CD8-positive, alpha-beta memory T cell (primary cell): Measurements from ENCODE around the gene PID1. TPM values are rescaled to one million over a fixed set of nuclear protein-coding genes. Genes with fewer than 3 reads are reported as not detected.

ENCODE experiments used
- CTCF ChIA-PET: fragments of 350-600 bp; sonication (Branson Sonifier 250); formaldehyde crosslinking; loops from one replicate; lab custom pipeline; 2021; ENCODE audit warnings: antibody characterized with exemption; lab: Charles Lee
- POLR2A ChIA-PET: fragments of 350-600 bp; sonication (Branson Sonifier 250); formaldehyde crosslinking; loops from one replicate; lab custom pipeline; 2021; ENCODE audit warnings: antibody characterized with exemption; lab: Charles Lee
- DNase-seq, 5 donors: peaks; one replicate each; pipeline versions ENCODE4 v3.0.0 to v3.0.0-alpha.2; 2020 to 2022; ENCODE audit warnings: mixed read lengths in 1 of 5
- H3K27ac ChIP-seq: one replicate; pipeline ENCODE4 v1.7.0; 2013; ENCODE audit warnings: low read depth, mild to moderate bottlenecking, low read length, moderate library complexity
- H3K27me3 ChIP-seq: 2 replicates; pipeline ENCODE4 v1.7.0; 2013; ENCODE audit warnings: low read length, mild to moderate bottlenecking; ENCODE audit not compliant: insufficient read depth, poor library complexity, severe bottlenecking
- H3K36me3 ChIP-seq: 2 replicates; pipeline ENCODE4 v1.7.0; 2013; ENCODE audit warnings: mild to moderate bottlenecking, low read length, moderate library complexity; ENCODE audit not compliant: insufficient read depth
- H3K4me1 ChIP-seq: 2 replicates; pipeline ENCODE4 v1.7.0; 2013; ENCODE audit warnings: mild to moderate bottlenecking, low read length, moderate library complexity; ENCODE audit not compliant: insufficient read depth
- H3K4me3 ChIP-seq: 2 replicates; pipeline ENCODE4 v1.7.0; 2013; ENCODE audit warnings: mild to moderate bottlenecking, low read length
- H3K9me3 ChIP-seq: 2 replicates; pipeline ENCODE4 v1.7.0; 2013; ENCODE audit warnings: mild to moderate bottlenecking, low read length
- H3K27ac Mint-ChIP-seq, 8 donors: one replicate each; pipeline ENCODE4 v1.8.0; 2020 to 2021; ENCODE audit warnings: mixed read lengths in 8 of 8, mild to moderate bottlenecking in 6 of 8, inconsistent platforms in 3 of 8, moderate library complexity in 3 of 8
- H3K27me3 Mint-ChIP-seq, 2 donors: one replicate each; pipeline ENCODE4 v1.8.0; 2020 to 2021; ENCODE audit warnings: mixed read lengths in 2 of 2, mild to moderate bottlenecking in 1 of 2, moderate library complexity in 1 of 2
- H3K36me3 Mint-ChIP-seq, 3 donors: one replicate each; pipeline ENCODE4 v1.8.0; 2020 to 2021; ENCODE audit warnings: mixed read lengths in 3 of 3, inconsistent platforms in 1 of 3, mild to moderate bottlenecking in 1 of 3
- H3K4me1 Mint-ChIP-seq, 3 donors: one replicate each; pipeline ENCODE4 v1.8.0; 2020 to 2021; ENCODE audit warnings: mixed read lengths in 3 of 3, inconsistent platforms in 1 of 3, mild to moderate bottlenecking in 1 of 3
- H3K4me3 Mint-ChIP-seq, 7 donors: one replicate each; pipeline ENCODE4 v1.8.0; 2020 to 2021; ENCODE audit warnings: mixed read lengths in 7 of 7, mild to moderate bottlenecking in 6 of 7, moderate library complexity in 4 of 7, inconsistent platforms in 2 of 7
- H3K9me3 Mint-ChIP-seq, 5 donors: one replicate each; pipeline ENCODE4 v1.8.0; 2020 to 2022; ENCODE audit warnings: mixed read lengths in 5 of 5, mild to moderate bottlenecking in 3 of 5, moderate library complexity in 2 of 5, inconsistent platforms in 1 of 5
- polyA plus RNA-seq: library from polyadenylated mRNA; unstranded; fragments of 300-500 nt; fragmentation: Illumina TruSeq; gene quantifications from one replicate; pipeline ENCODE4 v1.2.3, GENCODE V29; 2021
- total RNA-seq, 2 experiments: library from RNA; stranded (reverse); gene quantifications; one replicate each; pipeline ENCODE4 v1.2.3, GENCODE V29; 2021

Gene PID1
- total and polyA plus RNA-seq, 3 experiments from 2014 or later: not detected

DNA sequence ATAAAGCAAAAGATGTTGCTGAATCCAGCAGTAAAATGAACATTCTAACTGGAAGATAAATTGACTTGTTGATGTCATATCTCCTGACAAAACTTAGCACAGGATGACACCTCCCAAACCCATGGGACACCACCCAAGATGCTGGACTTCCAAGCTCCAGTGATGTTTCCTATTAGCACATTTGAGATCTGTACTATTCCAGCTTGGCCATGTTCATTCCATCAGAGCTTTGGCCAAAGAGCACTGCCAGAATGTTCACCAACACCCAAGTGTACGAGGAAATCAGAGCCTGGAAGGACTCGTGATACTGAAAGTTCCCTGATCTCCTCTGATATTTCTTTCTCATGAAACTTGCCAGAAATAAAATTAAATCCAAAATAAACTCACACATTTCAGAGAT, 44.7 kb downstream of the PID1 start:
- H3K9me3 Mint-ChIP-seq: peaks cover 0 to 17% (median 2%) of the 10 kb centered on the region in 5 donors
- H3K4me1 Mint-ChIP-seq: no peaks in the 10 kb centered on the region
- H3K27me3 Mint-ChIP-seq: no peaks in the 10 kb centered on the region
- H3K4me1 ChIP-seq: no peaks in the 10 kb centered on the region
- POLR2A ChIA-PET: no interaction called here
- no peak for DNase-seq
- no peak overlapping the region for H3K27ac ChIP-seq
- H3K27me3 ChIP-seq: no peaks in the 10 kb centered on the region
- H3K36me3 Mint-ChIP-seq: no peaks in the 10 kb centered on the region
- CTCF ChIA-PET: no interaction called here
- no peaks in the 10 kb centered on the region for H3K36me3 ChIP-seq
- H3K4me3 ChIP-seq: no peak overlapping the region
- H3K27ac Mint-ChIP-seq: no peak overlapping the region
- H3K9me3 ChIP-seq: no peaks in the 10 kb centered on the region
- no peak overlapping the region for H3K4me3 Mint-ChIP-seq

DNA sequence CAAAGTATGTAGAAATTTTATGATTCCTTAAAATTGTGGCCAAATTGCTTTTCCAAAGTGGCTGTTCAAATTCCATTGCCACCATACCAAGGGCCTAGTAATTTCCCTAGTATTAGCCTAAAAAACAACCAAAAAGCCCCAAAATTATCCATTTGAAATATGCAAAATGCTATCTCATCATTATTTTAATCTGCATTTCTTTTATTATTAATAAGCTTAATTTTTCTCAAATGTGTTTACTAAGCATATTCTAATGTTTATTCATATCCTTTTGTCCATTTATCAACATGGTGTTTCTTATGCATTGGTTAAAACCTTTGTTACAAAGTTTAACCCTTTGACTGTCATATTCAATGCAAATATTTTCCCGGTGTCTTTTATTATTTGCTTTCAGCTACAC, 48.0 kb downstream of the PID1 start:
- H3K27me3 Mint-ChIP-seq: no peaks in the 10 kb centered on the region

DNA sequence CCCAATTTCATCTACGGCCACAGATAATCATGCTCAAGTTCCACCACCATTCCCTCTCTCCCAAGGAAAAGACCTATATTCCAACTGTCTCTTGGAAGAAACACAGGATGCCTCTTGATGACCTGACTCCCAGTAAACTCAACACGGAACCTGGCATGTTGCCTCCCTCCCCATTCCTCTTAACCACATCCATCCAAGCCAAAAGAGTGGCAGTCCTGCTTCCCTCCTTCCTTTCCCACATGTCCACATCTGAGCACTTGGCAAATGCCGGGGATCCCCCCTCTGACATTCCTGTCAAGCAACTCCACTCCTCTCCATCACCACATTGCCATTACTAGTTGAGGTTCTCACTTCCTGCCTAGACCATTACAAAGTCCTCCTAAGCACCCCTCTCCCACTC, 49.4 kb downstream of the PID1 start:
- no peaks in the 10 kb centered on the region for H3K27me3 ChIP-seq

More for the DNA sequence above, 48.0 kb downstream of the PID1 start:
- Histone ChIP-seq H3K27me3 (no peaks in the 10 kb centered on the region), H3K36me3 (no peaks in the 10 kb centered on the region), H3K4me1 (no peaks in the 10 kb centered on the region), H3K4me3 (no peak overlapping the region), H3K27ac (no peak overlapping the region), H3K9me3 (no peaks in the 10 kb centered on the region)
- Mint-ChIP-seq H3K4me1 (no peaks in the 10 kb centered on the region), H3K27ac (no peak overlapping the region), H3K9me3 (peaks cover 0 to 17% (median 5%) of the 10 kb centered on the region in 5 donors), H3K36me3 (no peaks in the 10 kb centered on the region), H3K4me3 (no peak overlapping the region)
- ChIA-PET POLR2A (no interaction called here), CTCF (no interaction called here)
- DNase-seq: no peak

GRCh38 chr2:229220254-229220653, 50.8 kb downstream of the PID1 start:
- no peak for DNase-seq
- ChIA-PET CTCF (no interaction called here), POLR2A (no interaction called here)
- no peaks in the 10 kb centered on the region for H3K9me3 ChIP-seq
- no peak overlapping the region for H3K4me3 Mint-ChIP-seq
- H3K9me3 Mint-ChIP-seq: peaks cover 0 to 13% (median 5%) of the 10 kb centered on the region in 5 donors
- no peaks in the 10 kb centered on the region for H3K36me3 ChIP-seq
- H3K27ac Mint-ChIP-seq: no peak overlapping the region
- no peaks in the 10 kb centered on the region for H3K4me1 Mint-ChIP-seq
- no peaks in the 10 kb centered on the region for H3K27me3 Mint-ChIP-seq
- H3K4me1 ChIP-seq: no peaks in the 10 kb centered on the region
- no peaks in the 10 kb centered on the region for H3K36me3 Mint-ChIP-seq
- H3K27me3 ChIP-seq: no peaks in the 10 kb centered on the region
- no peak overlapping the region for H3K27ac ChIP-seq
- H3K4me3 ChIP-seq: no peak overlapping the region

More for the DNA sequence above, 49.4 kb downstream of the PID1 start:
- H3K36me3 ChIP-seq: no peaks in the 10 kb centered on the region
- no peak overlapping the region for H3K4me3 ChIP-seq
- Mint-ChIP-seq H3K36me3 (no peaks in the 10 kb centered on the region), H3K4me1 (no peaks in the 10 kb centered on the region), H3K4me3 (no peak overlapping the region), H3K9me3 (peaks cover 0 to 14% (median 5%) of the 10 kb centered on the region in 5 donors), H3K27ac (no peak overlapping the region), H3K27me3 (no peaks in the 10 kb centered on the region)
- no peaks in the 10 kb centered on the region for H3K4me1 ChIP-seq
- no peaks in the 10 kb centered on the region for H3K9me3 ChIP-seq
- H3K27ac ChIP-seq: no peak overlapping the region
- DNase-seq: no peak
- ChIA-PET POLR2A (no interaction called here), CTCF (no interaction called here)

DNA sequence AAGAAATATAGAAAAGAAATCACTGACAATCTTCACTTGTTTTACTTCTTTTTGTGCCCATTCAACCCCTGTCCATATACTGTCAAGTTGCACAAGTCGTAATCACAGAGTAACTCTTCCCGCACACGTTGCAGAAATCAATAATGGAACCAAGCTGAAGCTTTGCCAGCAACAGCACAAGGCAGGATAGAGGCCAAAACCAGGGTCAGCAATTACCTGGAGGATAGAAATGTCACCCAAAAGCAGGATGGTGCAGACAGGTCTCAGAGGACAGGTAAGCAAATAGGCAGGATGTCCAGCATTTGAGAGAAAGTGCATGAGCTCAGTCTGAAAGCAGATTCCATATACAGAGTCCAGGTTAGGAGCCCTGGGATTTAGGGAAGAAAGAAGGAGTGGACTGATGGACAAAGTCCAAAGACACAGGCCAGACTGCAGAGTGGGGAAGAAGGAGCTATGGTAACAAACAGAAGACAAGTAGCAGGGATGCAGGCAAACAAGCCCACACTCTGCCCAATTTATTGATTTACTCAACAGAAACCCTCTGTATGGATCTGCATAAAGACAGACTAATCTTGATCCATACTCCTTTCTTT, 52.7 kb downstream of the PID1 start:
- H3K4me3 ChIP-seq: no peak overlapping the region
- ChIA-PET CTCF (no interaction called here), POLR2A (no interaction called here)
- peaks cover 0 to 10% (median 5%) of the 10 kb centered on the region in 5 donors for H3K9me3 Mint-ChIP-seq
- no peak overlapping the region for H3K27ac Mint-ChIP-seq
- H3K36me3 ChIP-seq: no peaks in the 10 kb centered on the region
- no peaks in the 10 kb centered on the region for H3K27me3 ChIP-seq
- H3K36me3 Mint-ChIP-seq: no peaks in the 10 kb centered on the region
- no peaks in the 10 kb centered on the region for H3K9me3 ChIP-seq
- no peaks in the 10 kb centered on the region for H3K4me1 ChIP-seq
- H3K4me3 Mint-ChIP-seq: no peak overlapping the region
- no peaks in the 10 kb centered on the region for H3K27me3 Mint-ChIP-seq
- H3K27ac ChIP-seq: no peak overlapping the region
- no peaks in the 10 kb centered on the region for H3K4me1 Mint-ChIP-seq
- DNase-seq: no peak

GRCh38 chr2:229212241-229212640, 58.8 kb downstream of the PID1 start:
- no peaks in the 10 kb centered on the region for H3K27me3 ChIP-seq
- Mint-ChIP-seq H3K4me3 (no peak overlapping the region), H3K27ac (no peak overlapping the region), H3K9me3 (peaks cover 0 to 7% (median 3%) of the 10 kb centered on the region in 5 donors), H3K27me3 (no peaks in the 10 kb centered on the region), H3K4me1 (no peaks in the 10 kb centered on the region), H3K36me3 (no peaks in the 10 kb centered on the region)
- ChIA-PET POLR2A (no interaction called here), CTCF (no interaction called here)
- DNase-seq: no peak
- H3K27ac ChIP-seq: no peak overlapping the region
- H3K36me3 ChIP-seq: no peaks in the 10 kb centered on the region
- H3K4me3 ChIP-seq: no peak overlapping the region
- no peaks in the 10 kb centered on the region for H3K4me1 ChIP-seq
- no peaks in the 10 kb centered on the region for H3K9me3 ChIP-seq

GRCh38 chr2:229210641-229211040, 60.4 kb downstream of the PID1 start:
- POLR2A ChIA-PET: no interaction called here
- H3K4me1 Mint-ChIP-seq: no peaks in the 10 kb centered on the region
- Histone ChIP-seq H3K36me3 (no peaks in the 10 kb centered on the region), H3K27me3 (no peaks in the 10 kb centered on the region), H3K27ac (no peak overlapping the region), H3K4me3 (no peak overlapping the region), H3K9me3 (no peaks in the 10 kb centered on the region), H3K4me1 (no peaks in the 10 kb centered on the region)
- H3K27me3 Mint-ChIP-seq: no peaks in the 10 kb centered on the region
- DNase-seq: no peak
- CTCF ChIA-PET: no interaction called here
- no peaks in the 10 kb centered on the region for H3K36me3 Mint-ChIP-seq
- H3K9me3 Mint-ChIP-seq: peaks cover 0 to 7% (median 3%) of the 10 kb centered on the region in 5 donors
- no peak overlapping the region for H3K27ac Mint-ChIP-seq
- H3K4me3 Mint-ChIP-seq: no peak overlapping the region

DNA sequence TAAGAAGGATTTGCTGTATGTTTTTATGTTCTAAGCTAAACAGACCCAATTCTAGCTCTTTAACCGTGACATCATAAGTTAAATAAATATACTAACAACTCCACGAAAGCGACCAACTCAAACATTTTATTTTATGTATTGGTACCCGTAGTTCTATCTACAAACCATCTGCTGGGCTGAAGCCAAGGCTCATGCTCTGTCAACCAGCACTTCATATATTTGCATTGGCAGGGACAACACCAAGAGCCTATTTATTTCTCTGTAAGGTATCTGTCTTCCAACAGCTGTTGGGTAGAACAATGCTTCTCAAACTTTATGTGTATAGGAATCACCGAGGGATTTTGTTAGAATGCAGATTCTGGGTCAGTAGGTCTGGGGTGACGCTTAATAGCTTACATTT, 64.5 kb downstream of the PID1 start:
- no peaks in the 10 kb centered on the region for H3K9me3 ChIP-seq
- no peaks in the 10 kb centered on the region for H3K27me3 ChIP-seq
- POLR2A ChIA-PET: no interaction called here

More for the DNA sequence above, 64.5 kb downstream of the PID1 start:
- CTCF ChIA-PET: interaction anchor here (0.8 kb wide), 1 partner anchor 10 kb away, joined by 3 read pairs; no protein-coding TSS in a partner anchor
- Histone ChIP-seq H3K36me3 (no peaks in the 10 kb centered on the region), H3K4me3 (no peak overlapping the region), H3K27ac (no peak overlapping the region), H3K4me1 (no peaks in the 10 kb centered on the region)
- no peak overlapping the region for H3K4me3 Mint-ChIP-seq
- H3K27ac Mint-ChIP-seq: no peak overlapping the region
- no peak for DNase-seq
- no peaks in the 10 kb centered on the region for H3K4me1 Mint-ChIP-seq
- peaks cover 0 to 7% (median 3%) of the 10 kb centered on the region in 5 donors for H3K9me3 Mint-ChIP-seq
- no peaks in the 10 kb centered on the region for H3K27me3 Mint-ChIP-seq
- no peaks in the 10 kb centered on the region for H3K36me3 Mint-ChIP-seq
